SK-N-SH (cell line): ENCODE measurements around the gene SLC13A3. TPM values are rescaled to one million over a fixed set of nuclear protein-coding genes. Genes with fewer than 3 reads are reported as not detected.

ENCODE experiments used
- CTCF ChIA-PET: fragments of 300-600, 350-600 bp; formaldehyde crosslinking; extraction: SDS; loops from one replicate; lab custom pipeline; 2021; lab: Yijun Ruan, JAX
- POLR2A ChIA-PET: fragments of 350-600 bp; sonication (Branson Sonifier 250); formaldehyde crosslinking; extraction: SDS; loops from one replicate; lab custom pipeline; 2020; ENCODE audit warnings: antibody characterized with exemption, inconsistent platforms; lab: Yijun Ruan, JAX
- DNase-seq: peaks from one replicate; pipeline ENCODE4 v3.0.0; 2012
- H2AFZ ChIP-seq: fragments of 200-600 bp; sonication (generic); 2 replicates; pipeline ENCODE4 v1.8.1; 2016; ENCODE audit warnings: antibody characterized with exemption, mild to moderate bottlenecking, low read depth
- H3F3A ChIP-seq: fragments of 200-600 bp; sonication (generic); replicated peaks from 2 replicates; pipeline ENCODE3; 2016; ENCODE audit warnings: antibody characterized with exemption, mild to moderate bottlenecking; ENCODE audit not compliant: insufficient read depth
- H3K27ac ChIP-seq, 2 experiments: fragments of 200-500 bp in 1 of 2; fragments of 200-600 bp in 1 of 2; sonication (Bioruptor generic) in 1 of 2; sonication (generic), shearing (Covaris generic) in 1 of 2; 2 replicates each; pipeline versions ENCODE4 v1.5.1 to v1.6.1; 2014 to 2016; ENCODE audit warnings: low read depth in 2 of 2, inconsistent platforms in 1 of 2, low read length in 1 of 2, mild to moderate bottlenecking in 1 of 2, mixed read lengths in 1 of 2
- H3K27me3 ChIP-seq: fragments of 200-600 bp; sonication (generic), shearing (Covaris generic); 2 replicates; pipeline ENCODE4 v1.6.1; 2016; ENCODE audit warnings: mixed run types; ENCODE audit not compliant: insufficient read depth
- H3K36me3 ChIP-seq, 2 experiments: fragments of 200-500 bp in 1 of 2; fragments of 200-600 bp in 1 of 2; sonication (Bioruptor generic) in 1 of 2; sonication (generic) in 1 of 2; replicated peaks in 1 of 2; 2 replicates each; pipeline versions ENCODE3 to v1.5.1; 2014 to 2016; ENCODE audit warnings: low read length in 1 of 2, mild to moderate bottlenecking in 1 of 2; ENCODE audit not compliant: insufficient read depth in 2 of 2, control insufficient read depth in 1 of 2
- H3K4me1 ChIP-seq, 2 experiments: fragments of 200-500 bp in 1 of 2; fragments of 200-600 bp in 1 of 2; sonication (Bioruptor generic) in 1 of 2; sonication (generic), shearing (Covaris generic) in 1 of 2; 2 replicates each; pipeline versions ENCODE4 v1.5.1 to v1.6.1; 2014 to 2016; ENCODE audit warnings: low read depth in 1 of 2, low read length in 1 of 2, mixed run types in 1 of 2; ENCODE audit not compliant: insufficient read depth in 2 of 2, control insufficient read depth in 1 of 2
- H3K4me2 ChIP-seq: fragments of 200-600 bp; sonication (generic), shearing (Covaris generic); 2 replicates; pipeline ENCODE4 v1.6.1; 2017; ENCODE audit warnings: mixed run types
- H3K4me3 ChIP-seq, 2 experiments: fragments of 200-500 bp in 1 of 2; fragments of 200-600 bp in 1 of 2; sonication (Bioruptor generic) in 1 of 2; sonication (generic), shearing (Covaris generic) in 1 of 2; 2 replicates each; pipeline versions ENCODE4 v1.5.1 to v1.8.1; 2014 to 2016; ENCODE audit warnings: low read depth in 2 of 2, inconsistent platforms in 1 of 2, low read length in 1 of 2, mild to moderate bottlenecking in 1 of 2, mixed read lengths in 1 of 2, moderate library complexity in 1 of 2
- H3K79me2 ChIP-seq: fragments of 200-600 bp; sonication (generic); 2 replicates; pipeline ENCODE4 v1.8.1; 2017; ENCODE audit warnings: mild to moderate bottlenecking; ENCODE audit not compliant: insufficient read depth
- H3K9ac ChIP-seq: fragments of 200-600 bp; sonication (generic); 2 replicates; pipeline ENCODE4 v1.6.1; 2017; ENCODE audit warnings: mixed run types
- H3K9me2 ChIP-seq: fragments of 200-600 bp; sonication (generic); 2 replicates; pipeline ENCODE4 v1.6.1; 2017; ENCODE audit warnings: mixed run types
- H3K9me3 ChIP-seq: fragments of 200-600 bp; sonication (generic); 2 replicates; pipeline ENCODE4 v1.6.1; 2017; ENCODE audit warnings: mixed run types, mild to moderate bottlenecking, moderate library complexity
- H4K20me1 ChIP-seq: fragments of 200-600 bp; sonication (generic); 2 replicates; pipeline ENCODE4 v1.6.1; 2017; ENCODE audit warnings: mild to moderate bottlenecking, mixed run types; ENCODE audit not compliant: insufficient read depth
- CTCF ChIP-seq: fragments of 200-600 bp; sonication (generic); IDR thresholded peaks from 2 replicates; pipeline ENCODE4 v1.6.1; 2017; ENCODE audit warnings: antibody characterized with exemption, mild to moderate bottlenecking, moderate library complexity
- EP300 ChIP-seq, 2 experiments: IDR thresholded peaks; 2 replicates each; pipeline versions ENCODE4 v1.4.0 to v1.6.1; 2012; ENCODE audit warnings: borderline replicate concordance in 1 of 2, low read depth in 1 of 2, low read length in 1 of 2
- EZH2phosphoT487 ChIP-seq: fragments of 200-600 bp; sonication (generic); IDR thresholded peaks from 2 replicates; pipeline ENCODE4 v1.6.1; 2017; ENCODE audit warnings: low read depth, mixed run types, mild to moderate bottlenecking, antibody characterized with exemption, moderate library complexity, borderline replicate concordance
- FOXJ3 ChIP-seq: sonication (generic); formaldehyde crosslinking; IDR thresholded peaks from 2 replicates; pipeline ENCODE4 v1.5.1; 2020; ENCODE audit warnings: mild to moderate bottlenecking, missing genetic modification reagents
- FOXM1 ChIP-seq: IDR thresholded peaks from 2 replicates; pipeline ENCODE4 v1.4.0; 2012; ENCODE audit warnings: low read depth, mild to moderate bottlenecking
- JUND ChIP-seq: IDR thresholded peaks from 2 replicates; pipeline ENCODE4 v1.4.0; 2012
- MEF2A ChIP-seq: IDR thresholded peaks from 2 replicates; pipeline ENCODE4 v1.4.0; 2012; ENCODE audit warnings: low read depth, borderline replicate concordance
- MXI1 ChIP-seq: IDR thresholded peaks from 2 replicates; pipeline ENCODE4 v1.6.1; 2012; ENCODE audit warnings: mild to moderate bottlenecking, low read depth, low read length, improper control_type of control experiment
- NRF1 ChIP-seq: IDR thresholded peaks from 2 replicates; pipeline ENCODE4 v1.6.1; 2012; ENCODE audit warnings: low read depth, mild to moderate bottlenecking, low read length
- PBX3 ChIP-seq: IDR thresholded peaks from 2 replicates; pipeline ENCODE4; 2012
- RAD21 ChIP-seq: IDR thresholded peaks from 2 replicates; pipeline ENCODE4 v1.6.1; 2012; ENCODE audit warnings: mild to moderate bottlenecking, low read length
- RCOR1 ChIP-seq: fragments of 150-350 bp; IDR thresholded peaks from 2 replicates; pipeline ENCODE4 v1.6.1; 2017; ENCODE audit warnings: antibody characterized with exemption, low read length
- RXRA ChIP-seq: IDR thresholded peaks from 2 replicates; pipeline ENCODE4 v1.4.0; 2012; ENCODE audit warnings: low read depth, mild to moderate bottlenecking, borderline replicate concordance
- SIN3A ChIP-seq: IDR thresholded peaks from 2 replicates; pipeline ENCODE4 v1.6.1; 2012; ENCODE audit warnings: low read depth, mild to moderate bottlenecking, low read length, moderate library complexity, borderline replicate concordance
- SMC3 ChIP-seq: IDR thresholded peaks from 2 replicates; pipeline ENCODE4 v1.6.1; 2012; ENCODE audit warnings: low read depth, low read length, improper control_type of control experiment
- TCF12 ChIP-seq: IDR thresholded peaks from 2 replicates; pipeline ENCODE4 v1.4.0; 2012
- TEAD4 ChIP-seq: IDR thresholded peaks from 2 replicates; pipeline ENCODE4 v1.4.0; 2012; ENCODE audit warnings: mild to moderate bottlenecking, borderline replicate concordance; ENCODE audit not compliant: insufficient read depth
- YY1 ChIP-seq: IDR thresholded peaks from 2 replicates; pipeline ENCODE4 v1.4.0; 2012; ENCODE audit warnings: low read depth, mild to moderate bottlenecking
- polyA plus RNA-seq, 3 experiments: library from polyadenylated mRNA; depleted of rRNA; stranded (reverse); fragments of >200 nt; gene quantifications; 2 replicates each; pipeline ENCODE4 v1.2.3, GENCODE V29; 2012
- TF ChIP-seq, protein P1 (sequence below): IDR thresholded peaks from 2 replicates; pipeline ENCODE4 v1.6.1; 2012; ENCODE audit warnings: mild to moderate bottlenecking, low read depth, low read length, moderate library complexity

SLC13A3 gene
- polyA plus RNA-seq, 1 of the 3 experiments (the other 2 are of a cell fraction): 0.10 TPM

GRCh38 chr20:46629341-46629740, 21.9 kb downstream of the SLC13A3 start:
- Histone ChIP-seq H3K4me3 (no peak overlapping the region), H3K4me1 (no peaks in the 10 kb centered on the region), H3K9me2 (no peaks in the 10 kb centered on the region), H3K9me3 (no peaks in the 10 kb centered on the region), H4K20me1 (no peaks in the 10 kb centered on the region), H3K9ac (no peak overlapping the region), H3K27me3 (no peaks in the 10 kb centered on the region), H3K4me2 (no peak overlapping the region), H3K79me2 (no peaks in the 10 kb centered on the region), H2AFZ (no peak overlapping the region), H3K27ac (no peak overlapping the region), H3F3A (no peaks in the 10 kb centered on the region), H3K36me3 (no peaks in the 10 kb centered on the region)
- TF ChIP-seq TEAD4 (no peak), RXRA (no peak), EP300 (IDR thresholded peaks at IDR 0.05; ENCODE audit: borderline replicate concordance in 1 of 2, low read depth in 1 of 2, low read length in 1 of 2) (no peak), SMC3 (no peak), EZH2phosphoT487 (no peak), RAD21 (no peak), SIN3A (no peak), MEF2A (no peak), PBX3 (no peak), NRF1 (no peak), FOXJ3 (CRISPR knock-in tag) (no peak), RCOR1 (no peak), JUND (no peak), FOXM1 (no peak), MXI1 (no peak), CTCF (no peak), YY1 (no peak), TCF12 (no peak)
- TF ChIP-seq, protein P1, sequence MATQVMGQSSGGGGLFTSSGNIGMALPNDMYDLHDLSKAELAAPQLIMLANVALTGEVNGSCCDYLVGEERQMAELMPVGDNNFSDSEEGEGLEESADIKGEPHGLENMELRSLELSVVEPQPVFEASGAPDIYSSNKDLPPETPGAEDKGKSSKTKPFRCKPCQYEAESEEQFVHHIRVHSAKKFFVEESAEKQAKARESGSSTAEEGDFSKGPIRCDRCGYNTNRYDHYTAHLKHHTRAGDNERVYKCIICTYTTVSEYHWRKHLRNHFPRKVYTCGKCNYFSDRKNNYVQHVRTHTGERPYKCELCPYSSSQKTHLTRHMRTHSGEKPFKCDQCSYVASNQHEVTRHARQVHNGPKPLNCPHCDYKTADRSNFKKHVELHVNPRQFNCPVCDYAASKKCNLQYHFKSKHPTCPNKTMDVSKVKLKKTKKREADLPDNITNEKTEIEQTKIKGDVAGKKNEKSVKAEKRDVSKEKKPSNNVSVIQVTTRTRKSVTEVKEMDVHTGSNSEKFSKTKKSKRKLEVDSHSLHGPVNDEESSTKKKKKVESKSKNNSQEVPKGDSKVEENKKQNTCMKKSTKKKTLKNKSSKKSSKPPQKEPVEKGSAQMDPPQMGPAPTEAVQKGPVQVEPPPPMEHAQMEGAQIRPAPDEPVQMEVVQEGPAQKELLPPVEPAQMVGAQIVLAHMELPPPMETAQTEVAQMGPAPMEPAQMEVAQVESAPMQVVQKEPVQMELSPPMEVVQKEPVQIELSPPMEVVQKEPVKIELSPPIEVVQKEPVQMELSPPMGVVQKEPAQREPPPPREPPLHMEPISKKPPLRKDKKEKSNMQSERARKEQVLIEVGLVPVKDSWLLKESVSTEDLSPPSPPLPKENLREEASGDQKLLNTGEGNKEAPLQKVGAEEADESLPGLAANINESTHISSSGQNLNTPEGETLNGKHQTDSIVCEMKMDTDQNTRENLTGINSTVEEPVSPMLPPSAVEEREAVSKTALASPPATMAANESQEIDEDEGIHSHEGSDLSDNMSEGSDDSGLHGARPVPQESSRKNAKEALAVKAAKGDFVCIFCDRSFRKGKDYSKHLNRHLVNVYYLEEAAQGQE: no peak
- ChIA-PET POLR2A (no interaction called here), CTCF (no interaction called here)
- DNase-seq: no peak
